T-cell (primary cell): ENCODE data around the gene TOMM22. TPM values are rescaled to one million over a fixed set of nuclear protein-coding genes. Genes with fewer than 3 reads are reported as not detected.
"Not testable (repeated sequence)": the region's sequence is repeated elsewhere in the genome, so short reads cannot be mapped to it uniquely, and the experiment has no call there.

Experiments used
- ATAC-seq, 4 experiments: fragments of 200-7000 bp in 3 of 4; fragments of 150-1000 bp in 1 of 4; cut with Tn5 transposase; replicated peaks in 1 of 4; 1 replicate in 3 of 4; 2 replicates in 1 of 4; pipeline ENCODE4 v1.10.0; 2021; ENCODE audit warnings: moderate library complexity in 3 of 4, mild to moderate bottlenecking in 2 of 4, moderate number of reproducible peaks in 1 of 4
- CTCF ChIA-PET, 2 donors: fragments of 300-600 bp; sonication (Branson Sonifier 250); formaldehyde crosslinking; loops; one replicate each; lab custom pipeline; 2022; ENCODE audit warnings: antibody characterized with exemption in 2 of 2; lab: Charles Lee
- POLR2A ChIA-PET, 2 donors: fragments of 300-600 bp; sonication (Branson Sonifier 250); formaldehyde crosslinking; loops; one replicate each; lab custom pipeline; 2022; ENCODE audit warnings: antibody characterized with exemption in 2 of 2; lab: Charles Lee
- DNase-seq, 35 experiments: peaks; one replicate each; pipeline versions ENCODE4 v3.0.0 to v3.0.0-alpha.2; 2013 to 2023
- H3K27ac ChIP-seq: one replicate; pipeline ENCODE4 v1.5.1; 2013; ENCODE audit warnings: low read length
- H3K27me3 ChIP-seq, 2 experiments: replicated peaks in 1 of 2; 1 replicate in 1 of 2; 2 replicates in 1 of 2; pipeline versions ENCODE4 v1.6.1 to v1.7.0; 2013; ENCODE audit warnings: low read length in 1 of 2, mixed read lengths in 1 of 2; ENCODE audit not compliant: control insufficient read depth in 2 of 2, insufficient read depth in 2 of 2; ENCODE audit errors: extremely low read depth in 1 of 2
- H3K36me3 ChIP-seq, 2 donors: 1 replicate in 1 of 2; 2 replicates in 1 of 2; pipeline versions ENCODE4 v1.6.1 to v1.7.0; 2013; ENCODE audit warnings: low read length in 1 of 2; ENCODE audit not compliant: control insufficient read depth in 2 of 2, insufficient read depth in 1 of 2; ENCODE audit errors: extremely low read depth in 1 of 2
- H3K4me1 ChIP-seq, 2 experiments: 1 replicate in 1 of 2; 2 replicates in 1 of 2; pipeline versions ENCODE4 v1.6.1 to v1.7.0; 2013; ENCODE audit warnings: low read length in 2 of 2, mixed read lengths in 1 of 2; ENCODE audit not compliant: insufficient read depth in 2 of 2, control insufficient read depth in 1 of 2; ENCODE audit errors: extremely low read depth in 1 of 2
- H3K4me3 ChIP-seq, 2 donors: 1 replicate in 1 of 2; 2 replicates in 1 of 2; pipeline versions ENCODE4 v1.5.1 to v1.7.0; 2013; ENCODE audit warnings: mild to moderate bottlenecking in 2 of 2, low read length in 1 of 2, moderate library complexity in 1 of 2; ENCODE audit not compliant: control insufficient read depth in 1 of 2; ENCODE audit errors: extremely low read depth in 1 of 2
- H3K9me3 ChIP-seq: 2 replicates; pipeline ENCODE4 v1.7.0; 2013
- H3K27ac Mint-ChIP-seq, 2 donors: one replicate each; pipeline ENCODE4 v1.8.0; 2020 to 2021; ENCODE audit warnings: mild to moderate bottlenecking in 2 of 2, mixed read lengths in 2 of 2
- H3K27me3 Mint-ChIP-seq, 2 donors: one replicate each; pipeline ENCODE4 v1.8.0; 2021 to 2022; ENCODE audit warnings: mixed read lengths in 2 of 2
- H3K36me3 Mint-ChIP-seq: one replicate; pipeline ENCODE4 v1.8.0; 2021; ENCODE audit warnings: mixed read lengths
- H3K4me1 Mint-ChIP-seq, 3 donors: one replicate each; pipeline ENCODE4 v1.8.0; 2020 to 2022; ENCODE audit warnings: mixed read lengths in 3 of 3, mild to moderate bottlenecking in 1 of 3
- H3K4me3 Mint-ChIP-seq, 3 donors: one replicate each; pipeline ENCODE4 v1.8.0; 2020 to 2022; ENCODE audit warnings: mild to moderate bottlenecking in 3 of 3, mixed read lengths in 3 of 3, moderate library complexity in 3 of 3
- H3K9me3 Mint-ChIP-seq, 3 donors: one replicate each; pipeline ENCODE4 v1.8.0; 2020 to 2022; ENCODE audit warnings: mixed read lengths in 3 of 3
- WGBS: methylation state at CpG from one replicate; pipeline ENCODE4 v1.1.5; 2013; ENCODE audit warnings: missing lambda C conversion rate; ENCODE audit not compliant: insufficient coverage; 5-methylcytosine and 5-hydroxymethylcytosine counted together
- total RNA-seq, 35 experiments: library from RNA in 6 of 35; stranded (reverse) in 6 of 35; fragments of 120-200 nt in 1 of 35; gene quantifications; one replicate each; pipeline versions ENCODE4 v1.2.1 to v1.2.4 and lab custom pipeline; 2013 to 2026

Gene TOMM22
- total RNA-seq (10 to 100 TPM; 52.4 to 58.1 (median 53.3) TPM), total RNA-seq (lab: John Stamatoyannopoulos, UW) (35.3 to 201 (median 55.0) reads per million in 29 experiments)
- total RNA-seq (2013): 44.5 TPM

DNA sequence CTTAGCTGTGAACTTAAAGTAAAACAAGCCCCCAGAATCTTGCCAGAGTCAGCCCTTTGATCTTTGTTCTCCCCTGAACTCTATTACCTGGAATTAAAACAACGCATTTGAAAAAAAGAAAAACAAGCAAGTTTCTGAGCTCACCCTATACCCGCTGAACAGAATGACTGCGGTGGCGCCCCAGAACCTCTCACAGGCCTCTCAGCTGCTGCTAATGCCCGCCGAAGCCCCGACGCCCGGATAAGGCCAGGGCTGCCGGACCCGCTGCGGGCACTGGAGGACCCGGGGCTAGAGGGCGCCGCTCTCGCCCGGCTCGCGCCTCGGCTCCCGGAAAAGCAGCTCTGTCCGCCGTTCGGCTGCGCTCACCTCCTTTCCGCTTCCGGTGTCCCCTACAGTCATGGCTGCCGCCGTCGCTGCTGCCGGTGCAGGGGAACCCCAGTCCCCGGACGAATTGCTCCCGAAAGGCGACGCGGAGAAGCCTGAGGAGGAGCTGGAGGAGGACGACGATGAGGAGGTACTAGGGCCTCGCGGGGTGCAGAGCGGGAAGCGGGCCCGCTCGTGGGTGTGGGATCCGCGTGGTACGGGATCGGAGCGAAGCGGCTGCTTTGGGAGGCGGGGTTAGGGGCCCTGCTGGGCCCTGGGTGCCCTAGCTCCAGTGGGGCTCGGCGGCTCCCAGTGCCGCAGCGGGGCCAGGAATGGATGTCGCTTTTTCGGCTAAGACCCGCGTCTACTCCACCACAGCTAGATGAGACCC is at the start of gene TOMM22:
TSS of gene TOMM22 (plus strand) at position 376 of the 754 bp plus-strand sequence. CDS start at position 398, 22 bp downstream.
- peaks cover 5 to 17% of the 10 kb centered on the region in 2 experiments for H3K4me1 ChIP-seq
- ChIA-PET POLR2A (interaction anchor here (0.6 to 1.9 kb wide), 9 partner anchors 17 to 776 kb away, joined by 3 to 20 read pairs (median 5); partner anchors contain the start of genes GTPBP1 (in 1 of the 2) and MICALL1 (in 1 of the 2)), CTCF (interaction anchor here (0.7 to 2.1 kb wide), 9 partner anchors 16 to 629 kb away, joined by 3 to 25 read pairs (median 4); partner anchors contain the start of gene GTPBP1 (in 1 of the 2))
- under 1% methylated on average over 55 of the region's 60 CpGs for WGBS
- Mint-ChIP-seq H3K9me3 (no peaks in the 10 kb centered on the region), H3K4me3 (peak within 1 kb of the TSS; percentile 95 to 97 (median 96)), H3K27ac (peak within 1 kb of the TSS; percentile 94), H3K36me3 (peaks cover 18% of the 10 kb centered on the region), H3K27me3 (no peaks in the 10 kb centered on the region), H3K4me1 (peaks cover 19 to 24% (median 23%) of the 10 kb centered on the region in 3 donors)
- peak within 1 kb of the TSS; percentile 96 for H3K4me3 ChIP-seq
- peaks cover 0 to 4% of the 10 kb centered on the region in 2 experiments for H3K27me3 ChIP-seq
- peaks cover 7 to 35% of the 10 kb centered on the region in 2 donors for H3K36me3 ChIP-seq
- DNase-seq (peak; percentile 54 to 90 (median 77)), ATAC-seq (peak; percentile 94 to 98 (median 97))
- peak within 1 kb of the TSS; percentile 86 for H3K27ac ChIP-seq
- H3K9me3 ChIP-seq: no peaks in the 10 kb centered on the region

DNA sequence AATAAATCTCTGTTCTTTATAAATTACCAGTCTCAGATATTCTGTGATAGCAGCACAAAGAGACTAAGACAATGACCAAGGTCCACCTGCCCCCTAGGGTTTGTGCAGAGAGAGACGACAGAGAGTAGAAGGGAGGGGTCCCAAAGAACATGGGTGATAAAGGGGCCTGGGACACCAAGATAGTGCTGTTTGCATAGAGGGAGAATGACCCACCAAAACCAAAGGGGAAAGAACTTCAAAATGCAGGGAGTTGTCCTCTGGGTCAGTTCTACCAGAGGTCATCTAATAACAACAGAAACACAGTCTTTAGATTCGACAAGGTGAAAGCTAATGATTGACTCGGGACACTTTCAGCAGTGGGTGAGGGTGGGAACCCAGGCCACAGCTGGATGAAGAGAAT is 49.2 kb upstream of the TOMM22 start:
- H3K4me3 ChIP-seq: no peak overlapping the region
- ChIA-PET POLR2A (no interaction called here), CTCF (no interaction called here)
- Mint-ChIP-seq H3K4me3 (no peak overlapping the region), H3K4me1 (peaks cover 11 to 19% (median 12%) of the 10 kb centered on the region in 3 donors), H3K36me3 (no peaks in the 10 kb centered on the region), H3K27me3 (peaks cover 0 to 4% of the 10 kb centered on the region in 2 donors), H3K9me3 (no peaks in the 10 kb centered on the region), H3K27ac (no peak overlapping the region)
- no peaks in the 10 kb centered on the region for H3K36me3 ChIP-seq
- peaks cover 0 to 8% of the 10 kb centered on the region in 2 experiments for H3K4me1 ChIP-seq
- ATAC-seq: no peak
- H3K9me3 ChIP-seq: no peaks in the 10 kb centered on the region
- peaks cover 0 to 5% of the 10 kb centered on the region in 2 experiments for H3K27me3 ChIP-seq
- DNase-seq: no peak
- WGBS: no CpG with 5 or more reads among the region's 3 CpGs
- H3K27ac ChIP-seq: no peak overlapping the region

DNA sequence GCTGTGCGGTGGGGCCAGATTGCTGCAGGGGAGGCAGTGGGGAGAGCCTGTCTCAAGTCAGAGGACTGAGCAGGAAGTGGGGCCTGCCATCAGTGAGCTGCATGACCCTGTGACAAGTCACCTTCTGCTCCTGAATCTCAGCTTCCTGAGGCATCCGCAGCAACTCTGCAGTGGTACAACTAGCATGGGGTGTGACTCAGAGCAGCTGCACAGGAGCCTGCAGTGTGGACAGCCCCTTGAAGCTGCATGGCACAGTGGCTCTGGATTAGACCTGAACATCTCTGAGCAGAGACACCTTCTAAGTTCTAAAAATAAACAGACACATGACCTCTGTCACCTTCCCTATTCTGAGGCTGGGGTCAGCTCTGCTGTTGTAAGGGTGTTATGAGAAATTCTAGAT is 43.5 kb upstream of the TOMM22 start:
- Histone ChIP-seq H3K36me3 (no peaks in the 10 kb centered on the region), H3K27me3 (peaks cover 0 to 9% of the 10 kb centered on the region in 2 experiments), H3K9me3 (no peaks in the 10 kb centered on the region), H3K27ac (no peak overlapping the region), H3K4me3 (no peak overlapping the region), H3K4me1 (no peaks in the 10 kb centered on the region)
- Mint-ChIP-seq H3K27me3 (peaks cover 8 to 13% of the 10 kb centered on the region in 2 donors), H3K4me3 (no peak overlapping the region), H3K27ac (no peak overlapping the region), H3K4me1 (no peaks in the 10 kb centered on the region), H3K36me3 (no peaks in the 10 kb centered on the region), H3K9me3 (no peaks in the 10 kb centered on the region)
- 90% methylated on average over 2 of the region's 2 CpGs for WGBS
- no peak for DNase-seq
- ATAC-seq: no peak
- POLR2A ChIA-PET: interaction anchor here (0.6 to 0.7 kb wide), 3 partner anchors 78 to 966 kb away, joined by 4 to 5 read pairs (median 5); no protein-coding TSS in a partner anchor
- CTCF ChIA-PET: no interaction called here

DNA sequence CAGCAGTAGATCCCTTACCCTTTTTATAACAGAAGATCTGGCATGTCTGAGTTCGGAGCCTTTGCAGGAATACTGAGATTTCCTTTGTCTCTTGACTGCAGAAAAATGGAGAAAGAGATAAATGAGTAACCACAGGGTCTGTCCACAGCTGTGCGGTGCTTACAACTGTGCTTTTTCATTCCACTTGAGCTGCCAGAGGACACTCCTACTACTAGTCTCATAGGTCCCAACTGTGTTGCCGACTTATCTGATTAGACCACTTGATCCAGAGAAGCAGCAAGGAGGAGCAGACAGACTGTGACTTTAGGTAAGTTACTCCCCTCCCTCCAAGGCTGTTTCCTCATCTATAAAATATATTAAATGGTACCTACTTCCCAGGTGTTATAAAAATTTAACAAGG is 43.0 kb upstream of the TOMM22 start:
- CTCF ChIA-PET: no interaction called here
- Mint-ChIP-seq H3K27me3 (peaks cover 12 to 13% of the 10 kb centered on the region in 2 donors), H3K36me3 (no peaks in the 10 kb centered on the region), H3K9me3 (no peaks in the 10 kb centered on the region), H3K27ac (no peak overlapping the region), H3K4me1 (no peaks in the 10 kb centered on the region), H3K4me3 (no peak overlapping the region)
- POLR2A ChIA-PET: no interaction called here
- no peak for DNase-seq
- ATAC-seq: no peak
- no peak overlapping the region for H3K27ac ChIP-seq
- no peaks in the 10 kb centered on the region for H3K9me3 ChIP-seq
- no peaks in the 10 kb centered on the region for H3K36me3 ChIP-seq
- 93% methylated on average over 2 of the region's 3 CpGs for WGBS
- no peaks in the 10 kb centered on the region for H3K4me1 ChIP-seq
- H3K4me3 ChIP-seq: no peak overlapping the region
- H3K27me3 ChIP-seq: peaks cover 0 to 9% of the 10 kb centered on the region in 2 experiments

DNA sequence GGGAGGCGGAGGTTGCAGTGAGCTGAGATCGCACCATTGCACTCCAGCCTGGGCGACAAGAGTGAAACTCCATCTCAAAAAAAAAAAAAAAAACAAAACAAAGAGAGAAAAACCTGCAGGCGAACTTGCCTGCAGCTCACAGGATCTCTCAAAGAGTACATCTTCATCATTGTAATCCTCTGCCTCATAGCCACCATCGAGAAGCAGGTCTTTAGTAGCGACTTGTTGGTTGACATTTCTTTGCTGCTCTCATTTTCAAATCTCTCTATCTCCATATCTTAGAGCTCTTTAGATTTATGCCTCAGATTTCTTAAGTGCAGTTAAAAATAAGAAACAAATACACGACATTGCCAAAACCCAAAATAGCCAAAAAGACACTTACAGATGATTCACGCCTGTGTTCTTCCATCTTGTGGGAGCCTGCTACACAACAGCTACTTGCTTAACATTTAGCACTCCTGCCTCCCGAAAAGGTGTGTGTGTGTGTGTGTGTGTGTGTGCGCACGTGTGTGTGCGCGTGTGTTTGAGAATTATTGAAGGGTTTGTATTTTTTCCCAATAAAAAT is 40.2 kb upstream of the TOMM22 start:
- no peaks in the 10 kb centered on the region for H3K9me3 ChIP-seq
- H3K36me3 ChIP-seq: no peaks in the 10 kb centered on the region
- DNase-seq (no peak), ATAC-seq (no peak)
- CTCF ChIA-PET: no interaction called here
- Mint-ChIP-seq H3K36me3 (no peaks in the 10 kb centered on the region), H3K9me3 (no peaks in the 10 kb centered on the region), H3K27ac (no peak overlapping the region), H3K27me3 (peaks cover 9 to 12% of the 10 kb centered on the region in 2 donors), H3K4me3 (no peak overlapping the region), H3K4me1 (no peaks in the 10 kb centered on the region)
- H3K27ac ChIP-seq: no peak overlapping the region
- POLR2A ChIA-PET: no interaction called here
- H3K4me1 ChIP-seq: no peaks in the 10 kb centered on the region
- no CpG with 5 or more reads among the region's 13 CpGs for WGBS
- peaks cover 0 to 10% of the 10 kb centered on the region in 2 experiments for H3K27me3 ChIP-seq
- H3K4me3 ChIP-seq: no peak overlapping the region

DNA sequence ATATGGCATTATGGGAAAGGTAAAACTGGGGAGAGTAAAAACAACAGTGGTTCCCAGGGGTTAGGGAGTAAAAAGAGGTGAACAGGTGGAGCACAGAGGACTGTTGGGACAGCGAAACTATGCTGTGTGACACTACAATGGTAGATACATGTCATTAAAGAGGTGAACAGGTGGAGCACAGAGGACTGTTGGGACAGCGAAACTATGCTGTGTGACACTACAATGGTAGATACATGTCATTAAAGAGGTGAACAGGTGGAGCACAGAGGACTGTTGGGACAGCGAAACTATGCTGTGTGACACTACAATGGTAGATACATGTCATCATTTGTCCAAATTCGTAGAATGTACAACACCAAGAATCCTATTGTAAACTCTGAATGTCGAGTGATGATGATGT is 37.5 kb upstream of the TOMM22 start:
- H3K4me3 Mint-ChIP-seq, H3K9me3 ChIP-seq, H3K4me1 Mint-ChIP-seq, H3K36me3 Mint-ChIP-seq, H3K27ac Mint-ChIP-seq, H3K9me3 Mint-ChIP-seq, H3K27me3 ChIP-seq, H3K4me3 ChIP-seq, H3K4me1 ChIP-seq, H3K36me3 ChIP-seq, DNase-seq, H3K27ac ChIP-seq, POLR2A ChIA-PET, CTCF ChIA-PET: not testable (repeated sequence)
- peaks cover 13 to 14% of the 10 kb centered on the region in 2 donors for H3K27me3 Mint-ChIP-seq
- WGBS: 82% methylated on average over 2 of the region's 5 CpGs
- peak in 2 of 4 experiments; percentile 27 to 56 for ATAC-seq
